HepG2 (cell line): ENCODE measurements around the gene MYO1G. TPM values are rescaled to one million over a fixed set of nuclear protein-coding genes. Genes with fewer than 3 reads are reported as not detected.

Experiments used
- ARID5B ChIP-seq: IDR thresholded peaks from 2 replicates; pipeline ENCODE4 v1.4.0; 2020; ENCODE audit warnings: mild to moderate bottlenecking, missing genetic modification reagents
- ATM ChIP-seq: fragments of 450-650 bp; IDR thresholded peaks from 2 replicates; pipeline ENCODE4 v1.7.1; 2017; ENCODE audit warnings: mild to moderate bottlenecking, borderline replicate concordance
- HDAC2 ChIP-seq: sonication (generic); formaldehyde crosslinking; IDR thresholded peaks from 2 replicates; pipeline ENCODE4 v1.4.0; 2020; ENCODE audit warnings: missing genetic modification reagents
- IRF9 ChIP-seq: sonication (generic); formaldehyde crosslinking; IDR thresholded peaks from 2 replicates; pipeline ENCODE4 v1.8.0; 2022; ENCODE audit warnings: missing genetic modification reagents, mild to moderate bottlenecking, borderline replicate concordance
- KDM6A ChIP-seq: IDR thresholded peaks from 2 replicates; pipeline ENCODE4 v1.6.1; 2016; ENCODE audit warnings: low read depth
- PHF21A ChIP-seq: sonication (generic); formaldehyde crosslinking; IDR thresholded peaks from 2 replicates; pipeline ENCODE4 v1.5.0; 2020; ENCODE audit warnings: mild to moderate bottlenecking, missing genetic modification reagents
- SETDB1 ChIP-seq: sonication (generic); formaldehyde crosslinking; IDR thresholded peaks from 2 replicates; pipeline ENCODE4 v1.5.1; 2020; ENCODE audit warnings: missing genetic modification reagents, mild to moderate bottlenecking, borderline replicate concordance
- SOX13 ChIP-seq, 3 experiments: fragments of 450-650 bp in 1 of 3; sonication (generic) in 1 of 3; formaldehyde crosslinking in 1 of 3; IDR thresholded peaks in 2 of 3; conservative IDR thresholded peaks in 1 of 3; 2 replicates each; pipeline versions ENCODE4 v1.5.0 to v1.6.1; 2016 to 2020; ENCODE audit warnings: antibody characterized with exemption in 1 of 3, mild to moderate bottlenecking in 1 of 3, missing compliant biosample characterization in 1 of 3, missing genetic modification reagents in 1 of 3, moderate library complexity in 1 of 3
- SOX5 ChIP-seq: IDR thresholded peaks from 2 replicates; pipeline ENCODE4 v1.6.1; 2016; ENCODE audit warnings: borderline replicate concordance
- TBX2 ChIP-seq: sonication (generic); formaldehyde crosslinking; IDR thresholded peaks from 2 replicates; pipeline ENCODE4 v1.5.0; 2020; ENCODE audit warnings: missing genetic modification reagents, mild to moderate bottlenecking, borderline replicate concordance
- ZNF280B ChIP-seq: sonication (generic); formaldehyde crosslinking; IDR thresholded peaks from 2 replicates; pipeline ENCODE4 v1.5.0; 2020; ENCODE audit warnings: missing genetic modification reagents, mild to moderate bottlenecking, borderline replicate concordance
- ZNF281 ChIP-seq: sonication (generic); formaldehyde crosslinking; IDR thresholded peaks from 2 replicates; pipeline ENCODE4 v1.4.0; 2020; ENCODE audit warnings: missing genetic modification reagents, borderline replicate concordance
- ZNF337 ChIP-seq: sonication (generic); formaldehyde crosslinking; IDR thresholded peaks from 2 replicates; pipeline ENCODE4 v1.5.1; 2020; ENCODE audit warnings: missing genetic modification reagents, low read depth, mild to moderate bottlenecking, borderline replicate concordance
- ZNF512B ChIP-seq: sonication (generic); formaldehyde crosslinking; IDR thresholded peaks from 2 replicates; pipeline ENCODE4 v1.5.1; 2020; ENCODE audit warnings: missing genetic modification reagents, mild to moderate bottlenecking, borderline replicate concordance
- ZNF75D ChIP-seq: sonication (generic); formaldehyde crosslinking; IDR thresholded peaks from 2 replicates; pipeline ENCODE4 v1.8.1; 2023; ENCODE audit warnings: missing genetic modification reagents, mild to moderate bottlenecking, borderline replicate concordance
- polyA plus RNA-seq, 8 experiments: library from polyadenylated mRNA; depleted of rRNA in 3 of 8; stranded (reverse) in 7 of 8; unstranded in 1 of 8; fragments of >200 nt; fragmentation: Illumina TruSeq in 4 of 8; extraction: Trizol in 4 of 8; gene quantifications; 2 replicates each; pipeline versions ENCODE4 v1.2.1 to v1.2.3, GENCODE V29; 2011 to 2016; ENCODE audit warnings: low read depth in 4 of 8, missing spikeins in 1 of 8, mixed read lengths in 1 of 8; ENCODE audit not compliant: insufficient read depth in 1 of 8
- total RNA-seq, 5 experiments: library from RNA; depleted of rRNA; stranded (reverse); fragments of >200 nt; fragmentation: Illumina TruSeq; extraction: Trizol; gene quantifications; 2 replicates each; pipeline ENCODE4 v1.2.3, GENCODE V29; 2016; ENCODE audit warnings: low read depth in 1 of 5

The MYO1G gene
- total and polyA plus RNA-seq, 2 of the 13 experiments (the other 11 are each of a cell fraction or from before 2014, with no cell fraction given): 0.29 to 1.1 TPM

GRCh38 chr7:44971902-44972441, 6.8 kb downstream of the MYO1G start (continued):
- TF ChIP-seq ATM (no peak), SOX5 (CRISPR knock-in tag) (0 out of 2 replicates have a peak, but pooled peaks have one; percentile 37), SOX13 (IDR thresholded peaks at IDR 0.05) (no peak), SOX13 (CRISPR knock-in tag; conservative IDR thresholded peaks at IDR 0.05 in 1 of 2, IDR thresholded peaks at IDR 0.05 in 1 of 2) (peak in 1 of 2 experiments; percentile 60; a peak in 2 of 4 replicates), IRF9 (CRISPR knock-in tag) (no peak), KDM6A (CRISPR knock-in tag) (peak; percentile 63), HDAC2 (CRISPR knock-in tag) (peak; percentile 79; the same call in 1 of the 2 replicates), ARID5B (peak; percentile 72), ZNF512B (CRISPR knock-in tag) (peak; percentile 59; the same call in 1 of the 2 replicates), PHF21A (CRISPR knock-in tag) (peak; percentile 68; the same call in 1 of the 2 replicates), ZNF337 (no peak), ZNF281 (CRISPR knock-in tag) (peak; percentile 84; the same call in 1 of the 2 replicates), ZNF280B (no peak), SETDB1 (CRISPR knock-in tag) (no peak), ZNF75D (CRISPR knock-in tag) (no peak), TBX2 (CRISPR knock-in tag) (peak; percentile 62; the same call in 1 of the 2 replicates)
